HTERT RPE-1 (cell line): Measurements from ENCODE around the gene NT5C1A.

Experiments
- in situ Hi-C: fragments of 300-500 bp; cut with MboI; formaldehyde crosslinking; loops from 4 replicates; pipeline ENCODE4 v1.14.3; 2020; ENCODE audit warnings: low sequenced_read_pairs

NT5C1A gene

GRCh38 chr1:39613250-39613649 lies 58.7 kb downstream of the NT5C1A start:
- in situ Hi-C loops: no loop called here

GRCh38 chr1:39609618-39610331 lies 62.1 kb downstream of the NT5C1A start:
- in situ Hi-C loops: no loop called here
